Caki2 (cell line): ENCODE results near the gene NDUFA8. TPM values are rescaled to one million over a fixed set of nuclear protein-coding genes. Genes with fewer than 3 reads are reported as not detected.

ENCODE experiments used
- DNase-seq: peaks from one replicate; pipeline ENCODE4 v3.0.0-alpha.2; 2015; ENCODE audit warnings: low read depth
- in situ Hi-C: cut with HindIII; loops from 2 replicates; pipeline ENCODE4 v1.10.0; 2016; ENCODE audit warnings: low sequenced_read_pairs, low pct_unique_long_range_greater_than_20kb, mixed read lengths
- total RNA-seq: library from RNA; depleted of rRNA; stranded (reverse); fragments of >200 nt; shearing (Covaris generic); gene quantifications from 2 replicates; pipeline ENCODE4 v1.2.3, GENCODE V29; 2014; ENCODE audit warnings: low replicate concordance; rRNA removed

Gene NDUFA8
- total RNA-seq, result 65.8 and 78.0 TPM in 2 replicates

DNA sequence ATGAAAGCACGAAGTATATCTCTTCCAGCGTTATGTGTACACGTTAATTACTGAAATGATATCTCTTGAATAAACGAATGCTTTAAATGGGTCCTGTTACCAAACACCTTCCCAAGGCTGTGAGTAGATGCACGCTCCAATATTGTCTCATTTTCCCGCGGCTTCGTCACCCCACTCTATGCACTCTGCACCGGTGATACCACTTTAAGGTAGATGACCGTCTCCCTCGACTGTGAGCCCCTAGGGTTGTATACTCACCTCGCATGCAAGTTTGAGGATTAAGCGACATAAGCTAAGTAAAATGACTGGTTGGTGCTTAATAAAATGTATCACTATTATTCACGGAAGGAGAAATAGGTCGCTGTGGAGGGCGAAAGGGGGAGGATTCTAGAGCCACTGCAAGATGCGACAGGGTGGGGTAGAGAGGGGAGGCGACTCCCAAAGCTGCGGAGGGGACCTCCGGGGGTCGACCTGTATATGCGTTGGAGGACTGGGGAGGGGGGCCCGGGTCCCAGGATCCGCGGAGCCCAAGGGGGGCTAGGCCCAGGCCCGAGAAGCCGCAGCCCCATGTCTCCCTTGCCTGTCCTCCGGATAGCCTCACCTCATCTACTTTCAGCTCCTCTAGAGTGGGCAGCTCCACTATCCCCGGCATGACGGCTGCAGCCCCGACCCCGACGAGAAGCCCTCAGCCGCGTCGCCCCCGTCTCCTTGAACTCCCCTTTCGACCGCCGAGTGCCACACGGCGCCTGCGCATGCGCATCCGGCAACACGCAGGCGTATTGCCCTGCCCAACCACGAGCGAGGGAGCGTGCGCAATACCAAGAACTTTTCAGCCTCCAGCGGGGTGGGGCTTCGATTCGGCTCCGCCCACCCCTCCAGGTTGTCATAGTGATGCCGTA lies at the start of gene NDUFA8, which contains the start of gene MORN5:
Gene NDUFA8, minus strand, starts transcription at position 754 of the 899 bp plus-strand sequence. Its CDS starts 102 bp downstream, at position 652.
Gene MORN5, plus strand, starts transcription at position 883 of the 899 bp plus-strand sequence. CDS start 65 bp downstream, outside the sequence.
- in situ Hi-C loops, result no loop called here
- DNase-seq, result peak; percentile 87

DNA sequence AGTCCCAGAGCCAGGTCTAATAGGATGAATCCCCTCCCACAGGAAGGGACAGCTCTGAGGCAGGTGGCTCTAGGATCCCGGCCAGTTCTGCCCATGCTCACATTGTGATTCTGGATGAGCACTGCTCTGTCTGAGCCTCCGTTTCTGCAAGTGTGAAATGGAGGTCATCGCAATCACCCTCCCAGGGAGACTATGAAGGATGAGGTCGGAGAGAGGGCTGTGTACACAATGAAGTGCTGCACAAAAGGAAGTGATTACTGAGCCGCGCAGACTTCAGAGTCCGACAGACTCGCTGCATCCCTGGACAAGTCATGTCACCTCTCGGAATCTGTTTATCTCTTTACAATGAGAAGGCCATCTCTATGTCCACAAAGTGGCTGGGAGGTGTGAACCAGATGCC lies 47.5 kb upstream of the NDUFA8 start:
- in situ Hi-C loops, result no loop called here
- no peak for DNase-seq

DNA sequence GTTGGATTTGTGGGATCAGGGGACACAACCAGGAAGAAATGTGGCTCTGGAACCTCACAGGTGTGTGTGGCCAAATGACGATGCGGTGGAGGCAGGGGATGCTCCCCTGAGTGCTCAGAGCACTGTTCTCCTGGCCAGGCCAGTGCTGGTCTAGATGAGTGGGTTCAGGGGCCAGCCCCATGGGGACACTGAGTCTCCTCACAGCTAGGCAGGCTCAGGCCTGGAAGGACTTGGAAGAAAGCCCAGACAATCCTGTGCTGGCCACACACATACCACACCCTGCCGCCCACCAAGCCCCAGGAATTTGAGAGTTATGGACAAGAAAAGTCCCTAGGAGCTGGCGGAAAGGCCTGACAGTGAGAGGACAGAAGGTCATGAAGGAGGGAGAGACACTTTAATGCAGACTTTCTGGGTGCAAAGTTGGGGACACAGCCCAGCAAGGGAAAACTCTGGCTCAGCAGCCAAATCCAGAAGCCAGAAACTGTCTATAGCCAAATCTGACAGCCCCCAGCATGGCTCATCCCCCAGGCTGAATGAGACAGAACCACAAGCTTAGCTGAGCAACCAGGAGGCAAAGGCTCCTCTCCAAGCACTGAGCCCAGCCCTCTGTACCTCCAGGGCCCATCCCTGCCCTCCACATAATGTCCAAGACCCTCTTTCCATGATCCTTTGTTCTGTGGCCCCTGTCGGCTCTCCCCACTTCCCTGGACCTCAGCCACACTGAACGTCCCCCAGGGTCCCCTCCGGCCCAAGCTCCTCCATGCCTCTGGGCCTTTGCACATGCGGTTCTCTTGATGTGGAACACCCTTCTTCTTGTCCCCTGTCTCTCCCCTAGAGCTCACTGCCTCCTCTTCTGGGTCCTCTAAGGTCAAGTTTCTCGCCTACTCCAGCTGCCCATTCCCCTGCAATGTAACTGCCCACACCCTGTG lies 46.8 kb upstream of the NDUFA8 start:
- in situ Hi-C loops, result no loop called here
- peak; percentile 20 for DNase-seq

DNA sequence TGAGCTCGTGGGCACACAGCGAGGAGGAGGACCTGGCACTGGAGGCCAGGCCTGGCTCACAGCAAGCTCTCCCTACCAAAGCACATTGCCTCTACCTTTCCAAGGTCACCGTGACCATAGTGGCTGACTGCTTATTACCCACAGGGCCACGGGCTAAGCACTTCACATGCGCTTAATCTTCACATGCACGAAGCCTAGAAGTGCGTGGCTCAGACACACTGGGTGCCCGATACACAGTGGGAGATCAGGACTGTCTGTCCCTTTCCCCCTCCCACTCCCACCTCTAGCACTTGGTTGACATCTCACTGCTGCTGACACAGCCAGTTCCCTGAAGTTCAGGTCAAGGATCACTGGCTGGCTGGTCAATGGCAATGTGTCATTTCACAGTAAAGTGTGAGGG lies 45.6 kb upstream of the NDUFA8 start:
- DNase-seq, result no peak
- in situ Hi-C loops, result no loop called here

DNA sequence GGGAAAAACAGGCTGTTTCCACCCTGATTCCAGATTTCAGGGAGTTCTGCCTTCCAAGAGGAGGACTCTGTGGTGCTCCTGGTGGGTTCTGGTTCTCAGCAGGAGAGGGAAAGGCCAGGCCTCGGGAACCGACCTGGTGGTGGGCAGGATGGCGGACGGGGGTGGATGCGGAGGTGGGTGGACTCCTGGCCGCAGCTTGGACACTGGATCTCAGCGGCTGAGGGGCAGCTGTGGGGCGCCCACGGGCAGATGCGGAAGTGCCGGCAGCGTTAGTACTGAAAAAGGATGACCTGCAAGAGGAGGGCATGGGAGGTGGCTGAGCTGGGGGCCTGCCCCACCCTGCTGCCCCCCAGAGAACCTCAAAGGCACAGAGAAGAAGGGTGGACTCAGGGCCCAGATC lies 44.9 kb upstream of the NDUFA8 start:
- DNase-seq, result no peak
- in situ Hi-C loops, result no loop called here

DNA sequence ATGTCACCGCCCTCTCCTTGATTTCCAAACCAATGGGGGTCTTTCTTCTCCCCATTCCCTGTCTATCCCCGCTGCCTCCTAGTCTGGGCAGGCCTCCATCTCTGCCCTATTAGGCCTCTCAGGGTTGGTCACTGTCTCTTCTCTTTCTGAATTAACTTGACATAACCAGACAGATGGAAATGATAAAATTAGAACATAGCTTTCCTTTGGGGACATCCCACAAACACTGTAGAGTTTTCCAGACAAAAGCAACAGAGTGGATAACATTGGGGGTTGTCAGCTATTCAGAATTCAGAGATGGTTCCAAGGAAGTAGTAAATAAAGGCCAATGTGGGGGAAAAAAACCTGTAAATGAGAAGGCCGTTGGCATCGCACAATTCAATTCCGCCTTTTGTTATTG lies 44.5 kb upstream of the NDUFA8 start:
- in situ Hi-C loops, result no loop called here
- DNase-seq, result no peak

DNA sequence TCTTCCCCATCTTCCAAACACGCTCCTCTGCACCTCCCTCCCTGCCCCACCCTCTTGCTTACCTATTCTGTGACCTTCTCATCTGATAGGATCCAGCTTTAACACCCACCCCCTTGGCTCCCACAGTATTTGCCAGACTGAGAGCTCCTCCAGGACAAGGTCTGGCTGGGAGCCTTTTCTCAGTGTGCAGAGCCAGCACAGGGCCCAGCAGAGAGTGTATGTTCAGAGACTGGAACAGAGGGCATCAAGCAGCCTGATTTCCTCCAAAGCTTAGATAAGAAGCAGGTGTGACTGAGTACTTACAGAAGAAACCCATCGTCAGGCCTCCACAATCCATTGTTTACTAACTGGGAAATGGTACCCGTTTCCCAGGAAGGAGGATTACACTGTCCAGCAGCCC lies 42.5 kb upstream of the NDUFA8 start:
- no peak for DNase-seq
- in situ Hi-C loops, result no loop called here

DNA sequence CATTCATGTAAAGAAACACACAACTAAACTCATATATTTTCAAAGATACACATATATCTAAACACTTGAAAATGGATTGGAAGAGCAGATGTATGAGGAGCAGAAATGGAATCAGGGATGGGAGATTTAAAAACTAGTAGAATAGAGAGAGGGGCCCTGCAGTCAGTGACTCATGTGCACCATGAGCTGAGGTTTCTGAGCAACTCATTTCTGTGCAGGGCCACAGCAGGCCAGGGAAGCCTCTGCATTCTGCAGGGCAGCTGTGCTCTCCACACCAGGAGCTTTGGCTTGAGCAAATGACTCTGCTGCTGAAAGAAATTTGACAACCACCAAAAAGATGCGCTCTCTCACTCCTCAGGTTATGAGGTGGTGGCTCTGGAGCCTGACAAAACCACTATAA lies 42.1 kb upstream of the NDUFA8 start:
- in situ Hi-C loops, result no loop called here
- no peak for DNase-seq

DNA sequence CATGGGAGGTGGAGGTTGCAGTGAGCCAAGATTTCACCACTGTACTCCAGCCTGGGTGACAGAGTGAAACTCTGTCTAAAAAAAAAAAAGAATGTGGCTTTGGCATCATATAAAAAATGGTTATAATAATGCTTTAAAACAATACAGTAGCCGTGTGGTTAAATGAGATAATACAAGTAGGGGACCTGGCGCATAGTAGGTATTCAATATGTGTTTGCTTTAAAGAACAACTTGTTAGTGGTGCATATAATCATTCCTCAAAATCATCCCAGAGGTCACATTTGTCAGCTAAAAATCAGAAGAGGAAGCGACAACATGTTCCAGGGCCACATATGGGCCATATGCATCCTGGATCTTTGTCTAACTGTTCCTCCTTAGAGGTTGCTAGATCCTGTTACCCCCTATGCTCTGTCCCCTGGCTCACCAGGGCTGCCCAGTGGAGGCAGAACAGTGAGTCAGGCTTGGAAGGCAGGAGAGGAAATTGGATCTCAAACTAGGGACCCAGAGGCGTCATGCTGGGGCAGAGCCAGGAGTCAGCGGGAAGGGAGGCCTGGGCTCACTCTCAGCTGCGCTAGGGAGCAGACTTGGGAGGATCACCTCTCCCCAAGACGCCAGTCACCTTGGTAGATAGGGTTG lies 41.5 kb upstream of the NDUFA8 start:
- in situ Hi-C loops, result no loop called here
- no peak for DNase-seq

DNA sequence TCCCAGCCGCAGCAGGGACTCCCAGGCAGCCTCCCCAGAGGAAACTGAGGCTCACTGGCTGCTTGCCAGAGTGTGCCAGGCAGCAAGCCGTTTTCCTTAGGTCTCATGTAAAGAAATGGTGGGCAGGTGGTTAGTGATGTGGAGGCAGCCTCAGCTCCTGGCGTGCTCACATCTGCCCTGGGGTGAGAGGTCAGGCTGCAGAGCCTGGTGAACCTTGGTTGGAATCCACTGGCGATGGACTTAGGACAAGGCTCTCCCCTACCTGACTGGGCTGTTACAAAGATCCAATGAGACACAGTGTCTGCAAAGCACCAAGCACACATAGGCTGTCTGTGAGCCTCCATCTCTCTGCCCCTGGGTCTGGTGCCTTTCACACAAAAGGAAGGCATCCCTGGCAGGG lies 38.3 kb upstream of the NDUFA8 start:
- no peak for DNase-seq
- in situ Hi-C loops, result no loop called here

DNA sequence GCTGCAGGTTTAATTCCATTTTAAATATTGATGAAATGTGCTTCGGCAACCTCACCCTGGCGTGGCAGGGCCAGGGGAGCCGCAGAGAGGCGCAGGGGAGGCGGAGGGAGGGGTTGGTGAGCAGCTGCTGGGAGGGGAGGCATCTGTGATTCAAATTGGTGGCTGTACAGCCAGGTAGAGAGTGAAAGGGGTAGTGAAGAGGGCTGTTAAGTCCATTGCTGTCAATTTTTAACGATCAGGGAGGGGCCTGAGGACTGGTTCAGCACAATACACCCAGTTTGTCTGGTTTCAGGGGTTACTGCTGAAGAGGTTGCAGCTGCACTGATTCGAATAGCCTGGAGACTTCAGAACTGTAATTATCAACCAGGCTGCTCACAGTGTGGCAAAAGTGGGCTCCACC lies 37.8 kb upstream of the NDUFA8 start:
- in situ Hi-C loops, result no loop called here
- no peak for DNase-seq

DNA sequence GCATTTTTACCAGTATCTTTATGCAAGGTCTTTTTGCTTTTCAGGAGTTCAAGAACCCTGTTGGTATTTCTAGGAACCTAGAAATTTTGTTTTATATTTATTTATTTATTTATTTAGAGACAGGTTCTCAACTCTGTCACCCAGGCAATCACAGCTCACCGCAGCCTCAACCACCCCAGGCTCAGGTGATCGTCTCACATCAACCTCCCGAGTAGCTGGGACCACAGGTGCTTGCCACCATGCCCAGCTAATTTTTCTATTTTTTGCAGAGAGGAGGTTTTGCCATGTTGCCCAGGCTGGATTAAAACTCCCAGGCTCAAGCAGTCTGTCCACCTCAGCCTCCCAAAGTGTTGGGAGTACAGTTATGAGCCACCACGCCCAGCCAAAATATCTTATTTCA lies 36.3 kb upstream of the NDUFA8 start:
- in situ Hi-C loops, result no loop called here
- no peak for DNase-seq

DNA sequence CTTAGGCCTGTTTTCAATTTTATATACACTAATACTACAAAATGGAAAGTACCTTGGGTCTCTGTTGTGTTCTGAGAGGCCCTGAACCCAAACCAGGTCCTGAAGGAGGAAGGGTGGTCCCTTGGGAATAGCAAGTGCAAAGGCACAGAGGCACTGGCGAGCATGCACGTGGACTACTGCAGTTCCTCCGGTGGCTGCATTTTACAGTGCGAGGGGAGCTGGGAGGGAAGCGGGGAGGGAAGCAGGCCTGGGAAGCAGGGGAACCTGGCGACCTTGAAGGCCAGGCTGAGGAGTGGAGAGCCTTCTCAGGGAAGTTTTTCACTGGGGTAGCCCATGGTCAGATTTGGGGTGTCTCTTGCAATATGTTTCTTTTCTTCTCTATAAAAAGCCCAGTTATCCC lies 34.1 kb upstream of the NDUFA8 start:
- in situ Hi-C loops, result no loop called here
- no peak for DNase-seq

DNA sequence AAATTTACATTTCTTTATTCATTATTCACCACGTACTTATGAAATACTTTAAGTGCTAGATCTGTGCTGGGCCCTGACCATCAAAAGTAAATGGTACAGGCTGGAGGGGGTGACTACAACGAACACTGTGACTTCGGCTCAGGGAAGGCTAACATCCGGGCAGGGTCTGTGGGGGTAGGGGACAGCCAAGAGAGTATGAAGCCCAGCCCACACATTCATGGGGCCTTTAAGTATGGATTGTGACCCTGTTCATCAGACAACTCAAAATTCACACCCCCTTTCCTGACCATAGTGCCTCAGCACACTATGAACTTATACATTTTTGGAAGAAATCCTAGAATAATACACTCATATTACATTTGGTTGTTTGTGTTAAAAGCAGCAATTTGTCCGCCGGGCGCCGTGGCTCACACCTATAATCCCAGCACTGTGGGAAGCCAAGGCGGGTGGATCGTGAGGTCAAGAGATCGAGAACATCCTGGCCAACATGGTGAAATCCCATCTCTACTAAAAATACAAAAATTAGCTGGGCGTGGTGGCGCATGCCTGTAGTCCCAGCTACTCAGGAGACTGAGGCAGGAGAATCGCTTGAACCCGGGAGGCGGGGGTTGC lies 33.4 kb upstream of the NDUFA8 start:
- DNase-seq, result no peak
- in situ Hi-C loops, result no loop called here

DNA sequence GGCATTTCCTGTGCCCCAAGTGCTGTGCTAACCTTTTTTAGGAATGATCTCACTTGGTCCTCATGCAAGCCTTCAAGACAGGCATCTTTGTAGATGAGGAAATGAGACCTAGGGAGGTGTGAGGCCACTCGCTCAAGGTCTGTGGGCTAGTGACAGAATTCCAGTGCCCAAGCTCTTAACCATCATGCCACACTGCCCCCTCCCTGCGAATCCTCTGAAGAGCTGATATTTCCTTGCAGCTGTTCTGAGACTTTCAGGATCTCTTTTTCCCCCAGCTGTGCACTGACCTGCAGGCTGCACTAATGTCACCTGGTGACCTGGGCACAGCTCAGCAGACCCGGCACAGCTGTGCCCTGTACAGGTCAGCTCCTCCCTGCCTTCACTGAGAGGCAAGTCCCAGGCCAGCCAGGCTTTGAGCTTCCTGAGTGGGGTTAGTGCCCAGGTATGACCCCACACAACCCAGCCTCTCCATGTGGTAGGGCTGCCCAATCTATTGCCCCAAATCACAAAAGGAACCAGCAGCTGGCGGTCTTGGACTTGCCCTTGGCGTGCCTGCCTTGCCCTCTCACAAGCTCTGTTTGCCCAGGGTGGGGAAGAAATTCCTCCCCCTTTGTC lies 32.8 kb upstream of the NDUFA8 start:
- DNase-seq, result no peak
- in situ Hi-C loops, result no loop called here

DNA sequence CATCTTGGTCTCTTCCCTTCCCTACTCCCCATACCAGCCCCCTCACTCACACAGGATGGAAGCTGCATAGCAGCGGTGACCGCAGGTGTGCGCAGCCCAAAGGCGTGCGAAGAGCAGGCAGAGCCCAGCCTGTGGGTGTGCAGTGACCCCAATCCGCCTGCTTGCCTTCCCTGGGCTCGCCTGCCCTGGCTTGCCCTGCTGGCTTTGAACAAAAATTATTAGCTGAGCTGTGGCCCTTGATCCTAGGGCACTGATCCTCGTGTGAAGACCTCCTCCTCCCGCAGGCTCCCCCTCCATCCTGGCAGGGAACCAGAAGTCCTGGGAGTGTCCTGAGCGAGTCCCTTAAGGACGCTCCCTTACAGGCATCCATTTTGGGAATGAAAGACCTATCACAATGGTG lies 32.0 kb upstream of the NDUFA8 start:
- in situ Hi-C loops, result no loop called here

DNA sequence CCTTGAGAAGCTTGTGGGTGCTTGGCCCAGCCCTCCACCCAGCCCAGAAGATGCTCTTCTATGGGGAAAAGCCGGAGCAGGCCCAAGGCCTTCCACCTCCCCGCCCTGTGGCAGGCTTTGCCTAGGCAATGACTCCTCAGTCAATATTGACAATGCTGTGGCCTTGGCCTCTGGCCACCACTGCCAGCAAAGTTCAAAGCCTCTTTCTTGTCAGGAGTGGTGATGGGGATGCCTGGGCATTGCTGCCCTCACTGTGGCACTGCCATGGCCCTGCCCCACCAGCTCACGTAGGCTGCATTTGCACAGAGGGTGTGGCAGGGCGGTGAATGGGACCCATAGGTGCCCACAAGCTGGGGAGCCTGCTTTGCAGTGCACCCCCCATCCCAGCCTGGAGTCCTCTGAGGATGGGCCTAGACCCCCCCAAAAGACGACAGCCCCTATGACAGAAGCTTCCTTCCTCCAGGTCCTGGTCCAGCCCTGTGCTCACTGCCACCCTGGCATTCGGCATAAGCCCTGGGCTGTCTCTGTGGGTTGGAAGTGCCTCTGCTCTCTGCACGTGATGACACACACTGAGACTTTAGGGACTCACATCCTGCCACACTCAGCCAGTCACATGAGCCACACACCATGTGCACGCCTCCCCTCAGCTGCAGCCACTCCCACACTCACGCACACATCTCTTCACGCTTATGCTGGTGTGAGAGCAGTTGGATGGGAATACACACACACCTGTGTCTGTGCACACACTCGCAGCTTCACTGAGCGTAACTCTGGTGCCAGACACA lies 31.2 kb upstream of the NDUFA8 start:
- in situ Hi-C loops, result no loop called here
- no peak for DNase-seq

More for the DNA sequence above, 32.0 kb upstream of the NDUFA8 start:
- DNase-seq, result no peak
